GM10266 (cell line): ENCODE measurements around the gene CPSF4.
"Not testable (repeated sequence)": the region's sequence is repeated elsewhere in the genome, so short reads cannot be mapped to it uniquely, and the experiment has no call there.

ENCODE experiments used
- DNase-seq: peaks from one replicate; pipeline ENCODE4 v3.0.0; 2012; ENCODE audit errors: extremely low spot score
- TF ChIP-seq, protein P1 (sequence below): IDR thresholded peaks from 2 replicates; pipeline ENCODE4 v1.5.1; 2012; ENCODE audit warnings: mild to moderate bottlenecking, low read depth; ENCODE audit not compliant: control insufficient read depth, insufficient read depth; ENCODE audit errors: missing control alignments

CPSF4 gene

DNA sequence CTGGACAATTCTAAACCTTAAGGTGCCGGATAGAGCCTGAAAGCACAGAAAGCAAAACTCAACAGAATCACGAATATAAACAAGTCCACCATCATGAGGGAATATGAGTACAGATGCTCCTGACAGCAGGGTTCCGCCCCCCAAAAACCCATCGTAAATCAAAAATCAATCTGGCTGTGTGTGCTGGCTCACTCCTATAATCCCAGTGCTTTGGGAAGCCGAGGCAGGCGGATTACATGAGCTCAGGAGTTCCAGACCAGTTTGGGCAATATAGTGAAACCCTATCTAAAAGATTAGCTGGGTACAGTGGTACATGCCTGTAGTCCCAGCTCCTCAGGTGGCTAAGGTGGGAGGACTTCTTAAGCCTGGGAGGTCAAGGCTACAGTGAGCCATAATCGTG is 17.8 kb upstream of the CPSF4 start:
- TF ChIP-seq, protein P1, sequence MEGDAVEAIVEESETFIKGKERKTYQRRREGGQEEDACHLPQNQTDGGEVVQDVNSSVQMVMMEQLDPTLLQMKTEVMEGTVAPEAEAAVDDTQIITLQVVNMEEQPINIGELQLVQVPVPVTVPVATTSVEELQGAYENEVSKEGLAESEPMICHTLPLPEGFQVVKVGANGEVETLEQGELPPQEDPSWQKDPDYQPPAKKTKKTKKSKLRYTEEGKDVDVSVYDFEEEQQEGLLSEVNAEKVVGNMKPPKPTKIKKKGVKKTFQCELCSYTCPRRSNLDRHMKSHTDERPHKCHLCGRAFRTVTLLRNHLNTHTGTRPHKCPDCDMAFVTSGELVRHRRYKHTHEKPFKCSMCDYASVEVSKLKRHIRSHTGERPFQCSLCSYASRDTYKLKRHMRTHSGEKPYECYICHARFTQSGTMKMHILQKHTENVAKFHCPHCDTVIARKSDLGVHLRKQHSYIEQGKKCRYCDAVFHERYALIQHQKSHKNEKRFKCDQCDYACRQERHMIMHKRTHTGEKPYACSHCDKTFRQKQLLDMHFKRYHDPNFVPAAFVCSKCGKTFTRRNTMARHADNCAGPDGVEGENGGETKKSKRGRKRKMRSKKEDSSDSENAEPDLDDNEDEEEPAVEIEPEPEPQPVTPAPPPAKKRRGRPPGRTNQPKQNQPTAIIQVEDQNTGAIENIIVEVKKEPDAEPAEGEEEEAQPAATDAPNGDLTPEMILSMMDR, result no peak
- DNase-seq, result no peak

DNA sequence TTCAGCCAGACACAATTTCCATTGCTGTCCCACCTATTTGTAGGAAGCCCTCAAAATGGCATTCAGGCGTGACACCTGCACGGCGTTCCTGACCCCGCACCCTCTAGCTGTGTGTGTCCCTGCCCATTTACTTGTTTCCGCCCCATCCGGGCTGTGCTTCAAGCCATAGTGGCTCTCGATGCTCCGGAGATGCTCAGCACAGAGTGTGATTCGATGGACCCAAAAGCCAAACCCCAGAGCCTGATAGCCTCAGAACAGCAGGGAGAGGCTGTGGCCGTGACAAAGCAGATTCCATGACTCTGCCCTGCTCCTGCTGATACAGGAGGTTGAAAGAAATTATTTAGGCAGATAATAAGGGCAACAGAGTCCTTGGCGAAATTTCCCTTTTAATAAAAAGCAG is 16.6 kb upstream of the CPSF4 start:
- TF ChIP-seq, protein P1, result no peak
- DNase-seq, result no peak

DNA sequence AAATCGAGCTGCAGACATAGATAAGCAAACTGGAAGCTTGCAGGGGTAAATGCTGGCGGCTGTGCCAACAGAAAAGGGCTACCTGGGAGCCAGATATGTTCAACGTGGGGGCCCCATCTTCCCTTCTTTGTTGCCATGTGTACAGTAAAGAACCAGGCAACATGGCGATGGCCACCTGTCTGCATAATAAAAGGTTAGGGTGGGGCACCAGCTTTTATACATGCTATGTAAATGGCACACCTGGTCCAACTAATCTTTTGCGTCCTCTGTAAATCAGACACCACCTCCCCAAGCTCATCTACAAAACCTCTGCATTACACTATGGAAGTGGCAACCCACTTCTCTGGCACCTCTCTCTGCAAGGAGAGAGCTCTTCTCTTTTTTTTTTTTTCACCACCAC is 16.1 kb upstream of the CPSF4 start:
- TF ChIP-seq, protein P1, result no peak
- DNase-seq, result no peak

DNA sequence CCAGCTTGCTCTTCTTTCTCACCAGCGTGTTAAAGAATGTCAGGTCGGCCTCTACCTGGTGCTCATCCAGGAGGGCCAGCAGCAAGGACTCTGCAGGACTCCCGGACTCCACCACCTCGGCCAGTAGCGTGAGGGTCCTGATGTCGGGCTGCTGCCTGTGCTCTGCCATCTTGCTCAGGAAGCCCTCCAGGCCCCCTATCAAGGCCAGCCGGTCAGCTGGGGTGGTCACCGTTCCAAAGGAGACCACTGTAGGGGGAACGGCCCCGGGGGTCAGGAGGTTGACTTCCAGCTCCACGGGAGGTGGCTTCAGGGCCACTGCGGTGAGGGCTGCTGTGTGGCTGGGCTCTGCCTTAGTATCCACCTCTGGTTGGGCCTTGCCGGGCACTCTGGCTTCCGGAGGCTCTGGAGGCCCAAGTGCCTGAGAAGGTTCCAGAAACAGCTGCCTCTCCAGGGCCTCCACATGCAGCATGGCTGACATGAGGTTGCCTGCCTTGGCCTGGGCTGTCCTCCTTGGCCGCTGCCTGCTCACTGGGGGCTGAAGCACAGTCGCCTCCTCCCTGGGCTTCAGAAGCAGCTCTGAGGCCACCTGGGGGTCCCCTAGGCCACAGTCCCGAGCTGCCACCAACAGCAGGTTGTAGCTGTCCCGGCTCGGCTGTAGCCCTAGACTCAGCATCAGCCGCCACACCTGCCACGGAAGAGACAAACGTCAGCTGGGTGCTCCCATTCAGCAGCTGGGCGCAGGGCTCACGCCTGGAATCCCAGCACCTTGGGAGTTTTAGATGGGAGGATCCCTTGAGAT is 13.6 kb upstream of the CPSF4 start:
- TF ChIP-seq, protein P1, result no peak
- DNase-seq, result no peak

DNA sequence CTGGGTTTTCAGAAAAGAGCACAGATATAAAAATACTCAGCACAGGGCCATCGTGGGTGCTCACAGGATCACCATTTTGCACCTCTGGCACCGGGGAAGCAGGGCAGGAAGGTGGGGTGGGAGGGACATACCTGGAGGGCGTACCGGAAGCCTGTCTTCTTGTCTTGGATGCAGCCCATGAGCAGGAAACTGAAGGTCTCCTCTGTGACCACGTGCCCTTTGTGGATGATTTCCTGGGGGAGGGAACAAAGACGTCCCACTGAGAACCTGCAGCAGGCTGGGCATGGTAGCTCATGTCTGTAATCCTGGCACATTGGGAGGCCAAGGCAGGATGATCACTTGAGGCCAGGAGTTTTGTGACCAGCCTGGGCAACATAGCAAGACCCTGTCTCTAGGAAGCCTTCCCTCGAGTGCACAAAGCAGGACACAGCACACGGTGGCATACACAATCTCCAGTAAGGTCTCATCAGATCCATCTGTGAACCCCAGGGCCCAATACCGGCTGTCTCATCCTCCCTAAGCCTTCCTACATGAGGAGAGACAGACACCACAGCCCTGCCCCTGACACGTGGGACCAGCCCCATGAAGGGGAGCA is 9.7 kb upstream of the CPSF4 start:
- TF ChIP-seq, protein P1, result no peak
- DNase-seq, result no peak

DNA sequence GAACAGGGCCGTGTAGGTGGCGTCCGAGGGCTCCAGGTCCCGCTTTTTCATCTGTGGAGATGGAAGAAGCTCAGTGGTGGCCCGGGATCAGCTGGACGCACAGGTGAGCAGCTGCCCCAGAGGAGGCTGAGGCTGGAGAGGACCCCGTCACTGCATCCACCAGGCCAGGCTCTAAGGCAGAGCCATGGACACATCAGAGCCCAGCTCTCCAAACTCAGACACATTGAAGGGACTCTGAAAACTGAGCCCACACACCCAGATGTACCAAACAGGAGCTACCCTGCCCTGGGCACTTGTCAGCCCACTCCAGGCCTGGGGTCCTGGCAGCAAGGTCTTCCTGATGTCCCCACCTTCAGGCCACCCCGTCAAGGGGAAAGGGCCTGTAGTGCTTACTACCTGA is 9.0 kb upstream of the CPSF4 start:
- TF ChIP-seq, protein P1, result no peak

DNA sequence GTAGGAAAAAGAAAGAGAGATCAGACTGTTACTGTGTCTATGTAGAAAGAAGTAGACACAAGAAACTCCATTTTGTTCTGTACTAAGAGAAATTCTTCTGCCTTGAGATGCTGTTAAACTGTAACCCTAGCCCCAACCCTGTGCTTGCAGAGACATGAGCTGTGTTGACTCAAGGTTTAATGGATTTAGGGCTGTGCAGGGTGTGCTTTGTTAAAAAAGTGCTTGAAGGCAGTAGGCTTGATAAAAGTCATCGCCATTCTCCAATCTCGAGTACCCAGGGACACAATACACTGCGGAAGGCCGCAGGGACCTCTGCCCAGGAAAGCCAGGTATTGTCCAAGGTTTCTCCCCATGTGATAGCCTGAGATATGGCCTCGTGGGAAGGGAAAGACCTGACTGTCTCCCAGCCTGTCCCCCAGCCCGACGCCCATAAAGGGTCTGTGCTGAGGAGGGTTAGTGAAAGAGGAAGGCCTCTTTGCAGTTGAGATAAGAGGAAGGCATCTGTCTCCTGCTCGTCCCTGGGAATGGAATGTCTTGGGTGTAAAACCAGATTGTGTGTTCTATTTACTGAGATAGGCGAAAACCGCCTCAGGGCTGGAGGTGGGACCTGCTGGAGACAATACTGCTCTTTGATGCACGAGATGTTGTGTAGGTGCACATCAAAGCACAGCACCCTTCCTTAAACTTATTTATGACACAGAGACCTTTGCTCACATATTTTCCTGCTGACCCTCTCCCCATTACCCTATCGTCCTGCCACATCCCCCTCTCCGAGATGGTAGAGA is 6.8 kb upstream of the CPSF4 start:
- DNase-seq, result not testable (repeated sequence)

More for the DNA sequence above, 9.0 kb upstream of the CPSF4 start:
- no peak for DNase-seq
